GM13977 (cell line): Measurements from ENCODE around the gene CHAMP1.

ENCODE experiments used
- DNase-seq: peaks from one replicate; pipeline ENCODE4 v3.0.0; 2012; ENCODE audit warnings: low spot score
- CTCF ChIP-seq: IDR thresholded peaks from 2 replicates; pipeline ENCODE4 v1.5.1; 2012; ENCODE audit warnings: mild to moderate bottlenecking, control low read depth; ENCODE audit not compliant: insufficient read depth; ENCODE audit errors: extremely low read depth, missing control alignments
- in situ Hi-C: fragments of 300-500 bp; cut with MboI; formaldehyde crosslinking; loops from one replicate; pipeline ENCODE4 v1.12.0; 2022; ENCODE audit warnings: low sequenced_read_pairs, low pct_unique_long_range_greater_than_20kb, mixed read lengths, inconsistent platforms; ENCODE audit not compliant: unreplicated experiment

CHAMP1 gene

DNA sequence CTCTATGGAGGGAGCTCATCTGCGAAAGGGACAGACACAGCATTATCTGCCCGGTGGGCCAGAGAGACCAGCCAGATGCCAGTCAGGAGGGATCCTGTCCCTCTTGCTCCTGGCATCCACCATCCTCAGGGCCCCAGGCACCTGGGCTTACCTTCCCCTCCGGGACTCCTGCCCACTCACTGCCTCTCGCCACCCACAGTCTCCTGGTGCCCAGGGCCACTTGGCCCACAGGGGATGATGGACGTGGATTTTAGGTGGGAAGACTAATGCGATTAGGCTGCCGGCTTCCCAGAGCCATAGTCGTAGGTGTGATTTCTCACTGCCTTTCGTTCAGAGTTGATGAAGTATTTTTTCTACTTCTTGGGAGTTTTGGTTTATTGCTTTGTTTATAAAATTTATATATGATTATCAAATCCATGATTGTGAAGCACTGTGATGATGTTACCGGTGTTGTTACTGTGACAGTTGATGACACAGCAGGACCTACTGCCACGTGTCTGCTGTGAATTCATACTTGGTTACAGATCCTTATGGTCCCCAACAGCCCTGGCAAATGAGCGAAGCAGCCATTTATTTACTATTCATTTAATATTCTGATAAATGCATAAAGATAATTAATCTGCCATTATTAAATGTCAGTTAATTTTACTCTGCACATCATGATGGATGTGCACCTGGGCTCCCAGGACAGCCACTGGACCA lies 14.5 kb upstream of the CHAMP1 start:
- in situ Hi-C loops, result no loop called here
- TF ChIP-seq CTCF, result no peak
- no peak for DNase-seq

DNA sequence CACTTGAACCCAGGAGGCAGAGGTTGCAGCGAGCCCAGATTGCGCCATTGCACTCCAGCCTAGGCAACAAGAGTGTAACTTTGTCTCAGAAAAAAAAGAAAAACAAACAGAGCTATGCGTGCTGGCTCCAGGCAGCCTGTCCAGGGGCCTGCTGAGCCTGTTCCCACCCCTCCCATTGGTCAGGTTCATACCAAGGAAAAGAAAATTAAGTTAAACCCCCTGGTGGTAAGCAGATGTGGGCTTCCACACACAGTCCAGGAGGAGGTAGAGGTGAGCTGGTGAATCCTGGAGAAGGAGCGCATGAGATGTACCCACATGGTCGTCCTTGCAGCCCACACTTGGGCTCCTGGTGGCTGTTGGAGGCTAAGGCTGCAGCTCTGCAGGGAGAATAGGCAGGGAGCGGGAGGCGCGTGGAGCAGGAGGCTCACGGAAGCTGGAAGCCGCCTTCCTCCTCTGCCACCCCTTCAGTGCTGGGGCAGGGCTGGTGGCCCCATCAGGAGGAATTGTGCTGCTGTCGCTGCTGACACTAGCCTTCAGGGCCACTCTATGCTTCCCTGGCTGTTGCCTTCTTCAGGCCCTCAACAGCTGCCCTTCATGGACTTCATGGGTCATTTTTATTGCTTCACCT lies 10.5 kb upstream of the CHAMP1 start:
- TF ChIP-seq CTCF, result no peak
- no peak for DNase-seq
- in situ Hi-C loops, result no loop called here

DNA sequence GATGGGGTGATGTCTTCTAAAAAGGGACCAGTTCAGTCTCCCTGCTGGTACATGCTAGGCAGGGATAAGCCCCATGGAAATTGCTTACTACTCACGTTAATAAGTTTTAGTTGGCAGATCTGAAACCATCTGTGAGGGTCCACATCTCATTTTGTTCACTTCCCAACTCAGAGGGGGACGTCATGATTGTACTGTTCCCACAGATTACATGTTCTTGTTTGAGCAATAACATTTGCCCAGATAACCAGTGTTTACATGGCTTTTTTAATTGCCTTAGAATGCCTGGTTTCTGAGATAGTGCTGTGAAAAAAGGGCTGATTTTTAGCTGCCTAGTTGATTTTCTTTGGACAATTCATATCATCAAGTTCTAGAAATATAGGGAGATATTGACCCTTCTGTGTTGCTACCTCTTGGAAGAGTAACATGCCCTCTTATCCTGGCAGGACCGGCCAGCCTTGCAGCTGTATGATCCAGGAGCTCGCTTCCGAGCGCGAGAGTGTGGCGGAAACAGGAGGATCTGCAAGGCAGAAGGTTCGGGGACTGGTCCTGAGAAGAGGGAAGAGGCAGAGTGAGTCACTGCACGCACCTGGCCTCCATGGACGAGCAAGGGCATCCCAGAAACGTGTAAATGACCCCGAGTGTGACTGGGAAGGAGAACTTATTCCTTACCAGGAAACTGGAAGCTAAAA lies 9.8 kb upstream of the CHAMP1 start:
- no peak for TF ChIP-seq CTCF

GRCh38 chr13:114309086-114309485 lies 5.2 kb upstream of the CHAMP1 start:
- in situ Hi-C loops, result no loop called here
- TF ChIP-seq CTCF, result no peak
- DNase-seq, result no peak

More for the DNA sequence above, 9.8 kb upstream of the CHAMP1 start:
- DNase-seq, result no peak
- in situ Hi-C loops, result no loop called here

- TF ChIP-seq CTCF, result no peak
- DNase-seq, result no peak
- in situ Hi-C loops, result no loop called here
These were observed 4.4 kb upstream of the CHAMP1 start for GRCh38 chr13:114309806-114310410.

GRCh38 chr13:114310956-114311355 lies 3.3 kb upstream of the CHAMP1 start:
- no peak for DNase-seq
- in situ Hi-C loops, result no loop called here
- TF ChIP-seq CTCF, result no peak
